HG03025 (cell line): ENCODE measurements around the gene RER1.

Experiments used
- ATAC-seq: cut with Tn5 transposase; IDR thresholded peaks from one replicate; pipeline ENCODE4 v1.9.1; 2021; ENCODE audit warnings: mild to moderate bottlenecking, moderate library complexity; ENCODE audit not compliant: unreplicated experiment, low FRiP score

The RER1 gene

DNA sequence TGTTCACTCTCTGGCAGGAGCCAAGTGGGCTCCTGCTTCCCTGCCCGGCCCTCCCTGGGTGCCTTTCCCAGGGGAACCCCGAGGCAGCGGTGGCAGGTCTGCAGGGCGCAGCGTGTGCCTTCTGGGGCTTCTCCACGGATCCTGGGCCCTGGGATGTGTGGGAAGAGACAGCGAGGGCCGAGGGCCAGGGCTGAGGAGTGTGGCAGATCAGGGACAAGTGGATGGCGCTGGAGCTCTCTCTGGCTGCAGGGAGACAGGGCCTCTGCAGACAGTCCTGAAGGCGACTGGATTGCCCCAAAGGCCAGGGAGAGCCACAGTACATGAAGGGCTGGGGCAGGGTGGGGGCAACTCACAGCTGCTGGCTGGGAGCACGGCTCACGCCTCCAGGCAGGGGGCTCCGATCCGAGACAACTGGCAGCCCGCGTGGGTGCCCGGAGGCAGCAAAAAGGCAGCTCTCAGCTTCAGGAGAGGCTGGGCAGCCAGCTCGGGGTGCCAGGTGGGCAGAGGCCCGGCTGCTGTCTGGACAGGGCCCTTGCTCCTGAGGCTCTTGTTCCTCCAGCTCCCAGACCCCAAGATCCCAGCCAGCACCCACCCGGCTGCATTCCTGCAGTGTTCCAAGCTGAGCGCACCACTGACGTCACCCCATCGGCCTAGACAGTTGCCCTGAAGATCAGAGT, 16.3 kb upstream of the RER1 start:
- no peak for ATAC-seq

DNA sequence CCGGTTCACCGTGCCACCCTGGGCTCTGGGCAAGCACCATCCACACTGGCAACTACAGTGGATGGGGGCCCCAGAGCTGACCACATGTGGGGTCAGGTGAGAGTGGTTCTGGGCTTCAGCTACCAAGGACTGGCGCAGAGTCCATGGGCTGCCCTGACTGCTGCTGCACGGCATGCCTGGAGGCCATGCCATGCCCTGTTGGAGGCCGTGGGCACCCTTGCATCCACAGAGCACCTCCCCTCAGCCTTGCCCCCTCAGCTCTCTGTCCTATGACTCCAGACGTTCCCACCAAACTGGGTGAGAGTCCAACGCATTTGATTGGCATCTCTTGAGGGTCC, 15.7 kb upstream of the RER1 start:
- no peak for ATAC-seq

DNA sequence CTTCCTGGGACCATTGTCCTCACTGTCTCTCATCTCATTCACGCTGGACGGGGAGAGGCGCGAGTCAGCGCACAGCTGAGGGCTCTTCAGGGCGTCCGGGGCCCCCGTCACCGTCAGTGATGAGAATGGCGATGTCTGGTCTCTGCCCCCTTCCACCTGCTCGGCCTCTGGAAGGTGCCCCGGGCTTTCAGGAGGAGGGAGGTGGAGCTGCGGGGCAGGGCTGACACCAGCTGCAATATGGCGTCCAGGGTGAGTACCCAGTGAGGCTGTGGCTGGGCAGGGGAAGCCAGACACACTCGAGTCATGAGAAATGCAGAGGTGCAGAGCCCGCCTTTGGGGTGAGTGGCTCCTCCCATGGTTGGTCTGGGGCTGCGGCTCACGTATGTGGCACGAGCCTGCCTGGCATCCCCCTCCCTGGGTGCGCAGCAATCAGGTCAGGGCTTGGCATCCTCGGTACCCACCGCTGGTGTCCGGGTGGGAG, 15.3 kb upstream of the RER1 start:
- ATAC-seq = no peak

DNA sequence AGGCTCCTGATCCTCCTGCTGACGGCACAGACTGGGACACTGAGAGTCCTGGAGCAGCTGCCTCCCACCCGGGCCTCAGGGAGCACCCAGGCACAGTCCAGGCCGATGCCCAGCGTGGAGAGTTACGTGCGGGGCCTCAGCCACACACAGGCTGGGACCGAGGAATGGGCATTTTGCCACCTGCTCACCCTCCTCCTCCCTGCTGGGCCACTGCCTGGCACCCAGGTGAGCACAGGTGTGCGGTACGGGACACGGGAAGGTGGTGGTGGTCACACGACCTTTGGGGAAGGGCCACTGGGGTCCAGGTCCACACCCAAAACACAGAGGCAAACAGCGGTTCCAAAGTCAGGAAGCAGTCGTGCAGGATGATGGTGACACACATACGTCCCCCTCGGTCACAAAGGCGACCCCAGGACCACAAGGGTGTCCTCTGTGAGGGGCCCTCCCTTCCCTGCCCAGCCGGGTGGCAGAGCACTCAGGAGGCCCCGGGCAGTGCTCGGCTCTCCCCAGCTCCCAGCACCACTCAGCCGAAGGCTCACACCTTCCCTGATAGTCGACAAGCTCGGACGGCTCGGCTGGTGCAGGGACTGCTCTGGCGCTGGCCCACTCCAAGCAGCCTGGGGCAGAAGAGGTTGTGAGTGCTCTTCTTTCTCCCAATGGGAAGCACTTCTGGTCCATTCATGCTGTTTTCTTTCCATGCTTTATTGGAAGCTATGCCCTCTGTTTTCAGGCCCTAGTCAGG, 14.5 kb upstream of the RER1 start:
- ATAC-seq = no peak

DNA sequence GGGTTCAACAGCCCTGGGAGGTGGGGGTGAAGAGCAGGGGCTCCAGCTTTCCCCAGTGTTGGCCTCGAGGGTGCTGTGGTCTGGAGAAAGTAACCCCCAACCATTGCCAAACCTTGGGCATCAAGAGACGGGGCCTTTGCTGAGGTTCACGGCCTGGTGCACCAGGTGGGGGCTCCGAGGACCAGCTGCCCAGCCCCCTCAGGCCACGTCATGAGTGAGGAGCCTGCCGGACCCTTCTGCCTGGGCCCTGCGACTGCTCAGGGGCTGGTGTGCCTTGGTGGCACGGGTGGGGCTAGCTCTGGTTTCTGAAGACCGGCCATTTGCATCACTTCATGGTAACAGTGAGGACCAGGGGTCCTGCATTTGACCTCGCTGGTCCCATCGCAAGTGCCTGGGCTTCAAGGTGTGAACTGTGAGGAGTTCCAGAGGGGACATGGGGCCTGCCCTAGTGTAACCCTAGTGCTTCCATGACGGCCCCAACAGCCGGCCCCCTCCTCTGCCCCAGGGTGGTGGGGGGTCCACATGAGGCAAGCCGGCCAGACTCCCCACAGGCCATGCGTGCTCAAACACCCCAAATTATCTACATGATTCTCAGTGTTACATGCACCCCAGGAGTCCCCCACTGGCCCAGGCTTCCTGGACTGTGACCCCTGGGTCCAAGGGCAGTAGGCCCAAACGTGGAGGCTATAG, 13.7 kb upstream of the RER1 start:
- no peak for ATAC-seq

DNA sequence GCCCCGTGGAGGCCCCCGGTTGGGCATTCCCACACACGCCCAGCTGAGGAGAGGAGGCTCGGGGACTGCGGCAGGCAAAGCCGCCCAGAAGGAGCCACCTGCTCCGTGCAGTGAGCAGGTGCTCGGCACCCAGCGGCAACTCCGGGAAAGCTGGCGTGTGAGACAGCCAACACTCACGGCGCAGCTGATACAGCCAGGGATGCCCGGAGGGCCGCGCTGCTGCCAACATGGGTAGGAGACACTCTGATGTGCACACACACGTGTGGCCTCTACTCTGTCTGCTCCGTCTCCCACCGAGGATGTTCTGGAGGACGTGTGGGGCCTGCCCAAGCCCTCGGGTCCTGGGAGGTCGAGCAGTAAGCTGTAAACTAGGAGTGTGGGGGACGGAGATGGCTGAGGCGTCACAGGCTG, 13.2 kb upstream of the RER1 start:
- ATAC-seq = no peak

DNA sequence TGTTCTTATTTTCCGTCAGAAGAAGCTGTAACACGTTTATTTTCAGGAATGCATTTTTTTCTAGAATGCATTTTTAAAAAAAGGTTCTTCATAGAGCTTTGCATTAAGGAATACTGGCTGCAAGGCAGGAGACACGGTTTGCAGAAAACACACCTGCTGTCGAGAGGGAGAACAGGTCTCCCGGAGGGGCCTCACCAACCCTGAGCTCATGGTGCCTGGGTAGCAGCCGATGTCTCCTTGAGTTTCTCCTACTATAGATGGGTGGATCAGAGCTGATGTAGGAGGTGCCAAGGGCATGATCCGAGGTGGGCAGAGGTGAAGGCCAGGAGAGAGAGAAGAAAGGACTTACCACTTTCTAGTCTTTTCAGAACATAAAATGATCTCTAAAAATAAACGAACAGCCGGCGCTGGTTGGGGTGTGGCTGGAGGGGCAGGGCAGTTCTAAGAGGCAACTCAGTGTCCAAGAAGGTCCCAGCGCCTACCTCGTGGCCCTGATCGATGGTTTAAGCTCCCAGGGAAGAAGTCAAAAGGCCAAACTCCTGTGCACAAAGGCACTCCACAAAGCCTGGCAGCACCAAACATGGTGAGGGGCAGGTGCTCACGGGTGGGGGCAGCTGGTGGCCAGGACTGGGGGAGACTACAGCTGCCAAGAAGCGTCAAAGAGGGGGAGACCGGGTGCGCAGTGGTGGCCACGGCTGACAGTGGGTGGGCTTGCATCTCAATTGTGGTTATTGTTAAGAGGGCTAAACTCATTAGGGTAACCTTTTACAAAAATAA, 12.5 kb upstream of the RER1 start:
- no peak for ATAC-seq

DNA sequence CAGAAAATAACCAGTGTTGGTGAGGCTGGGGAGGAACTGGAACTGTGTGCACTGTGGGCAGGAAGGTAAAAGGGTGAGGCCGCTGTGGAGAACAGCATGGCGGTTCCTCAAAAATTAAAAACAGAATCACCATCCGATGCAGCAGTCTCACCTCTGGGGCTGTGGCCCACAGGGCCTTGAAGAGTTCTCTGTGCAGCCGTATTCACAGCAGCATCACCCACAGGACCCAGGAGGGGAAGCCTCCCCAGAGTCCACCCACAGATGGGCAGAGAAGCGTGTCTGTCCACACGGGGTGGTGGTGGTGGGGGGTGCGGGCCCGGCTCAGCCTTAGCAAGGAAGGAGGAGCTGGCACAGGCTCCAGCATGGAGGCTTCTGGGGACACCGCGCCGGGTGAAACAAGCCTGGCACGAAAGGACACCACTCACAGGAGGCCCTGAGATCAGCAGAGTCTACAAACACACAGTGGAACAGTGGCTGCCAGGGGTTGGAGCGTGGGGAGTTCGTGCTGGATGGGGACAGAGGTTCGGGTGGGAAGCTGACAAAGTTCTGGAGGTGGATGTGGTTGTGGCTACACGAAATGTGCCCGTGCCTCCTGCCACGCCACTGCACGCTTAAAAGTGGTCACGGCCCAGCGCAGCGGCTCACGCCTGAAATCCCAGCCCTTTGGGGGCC, 11.8 kb upstream of the RER1 start:
- no peak for ATAC-seq

DNA sequence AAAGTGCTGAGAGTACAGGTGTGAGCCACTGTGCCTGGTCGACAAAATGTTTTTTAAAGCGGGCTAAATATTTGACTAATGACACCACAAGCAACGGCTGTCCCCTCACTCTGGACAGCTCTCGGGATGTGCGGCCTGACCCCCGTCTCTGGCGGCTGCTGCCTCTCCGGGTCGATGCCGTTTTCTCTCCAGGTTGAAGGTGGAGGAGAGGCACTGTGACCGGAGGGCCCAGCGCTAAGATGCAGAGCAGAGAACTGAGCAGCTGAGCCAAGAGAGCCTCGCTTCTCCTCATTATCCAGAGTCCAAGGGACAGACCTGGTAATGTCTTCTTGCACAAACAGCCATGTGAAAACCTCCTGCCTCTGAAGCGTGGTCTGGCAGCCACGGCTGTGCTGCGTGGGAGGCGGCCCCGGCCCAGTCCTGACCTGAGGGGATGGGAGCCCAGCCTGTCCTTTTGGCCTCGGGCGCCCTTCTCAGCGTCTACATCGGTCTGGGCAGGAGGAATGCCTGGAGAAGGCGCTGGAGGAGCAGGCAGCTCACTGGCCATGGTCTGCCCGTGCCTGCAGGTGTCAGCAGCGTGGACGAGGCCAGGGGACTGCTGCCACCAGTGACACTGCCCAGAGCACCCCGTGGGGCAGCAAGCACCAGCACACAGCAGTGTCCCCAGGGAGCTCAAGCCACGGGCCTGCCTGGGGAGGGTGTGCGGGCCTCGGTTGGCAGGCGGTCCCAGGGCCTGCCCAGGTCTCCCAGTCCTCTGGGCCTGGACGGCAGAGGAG, 10.6 kb upstream of the RER1 start:
- no peak for ATAC-seq

DNA sequence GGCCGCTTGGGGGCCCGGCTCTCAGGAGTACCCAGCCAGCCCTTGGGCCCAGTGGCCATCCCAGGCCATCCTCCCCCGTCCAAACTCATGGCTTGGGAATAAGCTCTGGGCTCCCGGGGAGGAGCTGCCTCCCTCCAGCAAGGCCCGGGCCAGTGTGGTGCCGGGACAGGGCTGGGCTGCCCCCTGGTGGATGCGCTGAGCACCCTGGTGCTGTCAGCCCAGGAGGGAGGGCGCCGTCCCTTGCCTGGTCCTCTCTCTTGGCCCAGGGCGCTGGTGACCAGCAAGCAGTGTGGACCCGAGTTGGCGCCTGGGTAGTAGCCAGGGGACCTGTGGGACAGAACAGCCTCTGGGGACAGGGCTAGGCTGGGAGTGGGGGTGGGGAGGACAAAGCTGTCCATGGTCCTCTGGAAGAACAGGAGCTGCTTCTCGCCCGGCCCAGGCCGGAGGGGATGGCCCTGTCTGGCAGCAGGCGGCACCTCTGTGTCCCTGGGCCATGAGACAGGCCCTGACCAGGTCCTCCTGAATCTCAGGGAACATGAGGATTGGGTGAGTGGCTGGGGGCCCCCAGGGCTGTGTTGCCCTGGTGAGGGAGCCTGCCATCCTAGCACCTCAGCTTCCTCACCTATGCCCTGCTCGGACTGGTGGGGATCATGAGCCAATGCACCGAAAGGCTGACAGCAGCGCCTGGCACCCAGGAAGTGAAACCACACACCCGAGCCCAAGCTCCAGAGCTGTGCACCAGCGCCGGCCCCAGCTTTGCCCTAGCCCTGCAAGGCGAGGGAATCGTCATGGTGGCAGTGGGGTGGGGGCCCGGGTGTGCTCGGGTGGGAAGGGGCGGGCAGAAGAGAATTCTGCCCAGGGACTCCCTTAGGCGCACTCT, 9.7 kb upstream of the RER1 start:
- ATAC-seq = no peak

DNA sequence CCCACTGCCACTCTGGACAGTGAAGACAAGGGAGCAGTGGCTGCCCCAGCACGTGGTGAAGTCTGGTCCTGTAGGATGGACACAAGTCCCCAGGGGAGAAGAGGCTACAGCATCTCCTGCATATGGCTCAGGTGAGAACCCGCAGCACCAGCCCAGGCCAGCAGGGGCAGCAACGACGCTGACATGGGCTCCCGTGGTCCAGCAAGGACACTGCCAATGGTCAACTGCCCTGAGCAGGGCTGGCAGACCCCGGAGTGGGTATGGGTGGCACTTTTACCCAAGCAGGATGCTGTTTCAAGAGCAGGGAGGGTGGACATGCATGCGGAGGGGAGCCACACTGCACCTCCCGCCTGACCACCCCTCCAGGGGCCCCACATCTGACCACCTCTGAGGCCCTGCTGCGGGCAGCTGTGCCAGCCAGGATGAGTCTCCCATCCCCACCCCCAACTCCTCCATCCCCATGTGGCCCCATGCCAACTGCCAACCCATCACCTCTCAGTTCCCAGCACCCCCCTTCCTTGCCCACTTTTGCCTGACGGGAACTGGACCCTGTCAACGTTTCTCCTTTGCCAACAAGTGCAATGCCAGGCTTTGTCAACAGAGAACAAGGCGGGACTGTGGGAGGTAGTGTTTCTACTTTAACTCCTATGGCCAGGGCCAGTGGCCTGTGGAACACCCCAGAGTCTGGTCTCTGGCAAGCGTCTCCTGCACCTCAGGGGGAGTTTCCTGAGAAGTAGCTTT, 8.8 kb upstream of the RER1 start:
- ATAC-seq = no peak

DNA sequence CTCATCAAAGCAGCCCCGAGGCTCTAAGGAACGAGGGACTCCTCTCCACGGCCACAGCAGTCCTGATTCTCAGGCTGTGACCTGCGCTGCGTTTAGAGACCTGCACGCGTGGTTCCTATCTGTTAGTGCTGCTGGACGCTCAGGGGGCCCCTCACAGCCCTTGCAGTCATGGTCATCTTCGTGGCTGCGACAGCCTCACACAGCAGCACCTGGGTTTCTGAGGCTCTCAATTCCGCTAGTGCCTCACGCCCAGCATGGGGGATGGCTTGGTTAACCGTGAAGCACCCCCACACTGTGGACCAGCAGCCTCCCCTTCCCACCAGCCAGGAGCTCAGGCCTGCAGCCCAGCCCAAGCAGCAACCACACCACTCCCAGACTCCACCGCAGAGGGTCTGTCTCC, 8.1 kb upstream of the RER1 start:
- ATAC-seq = no peak

DNA sequence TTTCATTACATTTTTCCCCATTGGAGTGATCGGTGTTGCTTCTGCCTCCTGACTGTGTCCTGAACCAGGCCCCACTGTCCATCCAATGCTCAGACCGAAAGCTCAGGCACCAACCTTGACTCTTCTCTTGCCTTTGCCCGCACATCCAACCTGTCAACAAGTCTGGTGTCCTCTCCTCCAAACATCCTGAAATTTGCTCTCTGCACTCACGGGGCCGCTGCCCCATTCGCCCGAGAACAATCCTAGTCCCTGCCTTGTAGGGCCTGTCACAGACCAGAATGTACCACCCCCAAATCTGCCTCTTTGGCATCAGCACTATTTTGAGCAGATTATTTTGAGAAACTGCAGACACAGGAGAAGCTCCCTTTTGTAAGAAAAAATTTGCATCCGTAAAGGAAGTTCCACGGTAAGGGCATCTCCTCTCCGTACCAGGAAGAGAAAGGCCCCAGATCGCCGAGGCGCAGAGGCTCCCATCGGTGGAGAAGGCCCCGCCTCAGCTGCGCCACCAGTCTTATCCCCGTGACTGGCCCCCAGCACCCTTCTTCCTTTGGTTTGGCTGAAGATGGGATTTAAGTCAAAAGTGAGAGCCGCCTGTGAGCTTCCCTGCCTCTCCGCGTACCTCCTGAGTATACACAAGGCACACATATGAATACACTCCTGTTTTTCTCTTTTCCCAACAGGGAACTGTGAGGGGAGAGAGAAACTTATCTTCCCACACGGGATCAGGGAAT, 7.3 kb upstream of the RER1 start:
- no peak for ATAC-seq

DNA sequence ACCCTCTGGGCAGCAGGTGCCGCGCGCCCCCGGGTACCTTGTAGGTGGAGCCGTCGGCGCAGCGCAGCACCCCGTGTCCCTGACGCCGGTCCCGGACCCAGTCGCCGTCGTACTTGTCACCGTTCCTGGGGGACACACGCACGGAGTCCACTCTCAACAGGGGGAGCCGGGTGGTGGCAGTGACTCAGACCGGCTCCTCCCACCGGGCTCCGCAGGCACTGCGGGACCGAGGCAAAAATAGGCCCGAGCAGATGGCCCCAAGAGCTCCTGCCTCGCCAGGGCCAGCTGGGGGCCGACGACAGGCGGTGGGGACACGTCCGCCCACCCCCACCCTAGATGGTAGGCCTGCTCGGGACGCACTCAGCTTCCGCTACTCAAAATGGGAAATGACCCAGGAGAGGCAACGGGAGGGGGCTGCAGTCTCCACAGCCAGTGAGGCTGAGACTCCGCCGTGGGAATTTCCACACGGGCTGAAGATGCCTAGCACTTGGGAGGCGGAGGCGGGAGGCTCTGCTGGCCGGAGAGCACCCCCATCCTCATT, 6.6 kb upstream of the RER1 start:
- no peak for ATAC-seq

DNA sequence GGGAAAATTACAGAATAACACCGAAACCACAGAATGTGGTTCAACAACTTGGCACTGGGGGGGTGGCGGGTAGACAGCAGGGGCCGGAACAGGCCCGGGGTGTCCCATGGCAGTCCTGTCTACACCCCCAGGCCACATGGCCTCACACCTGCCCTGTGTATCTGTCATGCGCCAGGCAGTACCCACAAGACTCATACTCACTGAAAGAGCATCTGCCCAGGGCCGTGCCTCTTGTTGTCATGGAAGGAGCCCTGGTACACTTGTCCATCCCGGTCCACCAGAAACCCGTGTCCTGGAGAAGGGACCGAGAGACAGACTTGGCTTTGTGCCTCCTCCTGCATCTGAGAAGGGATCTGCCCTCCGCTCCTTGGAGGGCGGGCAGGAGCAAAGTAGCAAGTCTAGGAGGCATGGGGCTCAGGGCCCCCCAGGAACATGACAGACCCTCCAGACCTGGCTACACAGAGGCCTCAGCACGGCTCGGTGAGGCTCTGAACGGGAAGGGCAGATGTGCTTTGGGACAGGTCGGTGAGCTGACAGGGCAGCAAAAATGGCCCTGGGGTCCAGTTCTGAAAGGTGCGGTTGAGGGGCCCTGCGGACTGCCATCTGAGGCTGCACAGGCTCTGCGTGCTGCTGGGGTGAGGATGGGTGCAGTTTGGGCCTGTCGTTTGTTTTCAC, 5.9 kb upstream of the RER1 start:
- ATAC-seq = no peak
